GM12878 (cell line): ENCODE measurements around the gene POLR2F. TPM values are rescaled to one million over a fixed set of nuclear protein-coding genes. Genes with fewer than 3 reads are reported as not detected.

Experiments used
- ATAC-seq: fragments of 200-7000 bp; cut with Tn5 transposase; 3 replicates; pipeline ENCODE4 v1.9.1; 2020; ENCODE audit warnings: mild to moderate bottlenecking, moderate library complexity
- BruUV-seq: library from RNA; stranded (reverse); fragments of 400-500 nt; replicated peaks from 2 replicates; lab custom pipeline; 2021; lab: Mats Ljungman, UMichigan
- CTCF ChIA-PET: fragments of 300-600 bp; sonication (Branson Sonifier 250); formaldehyde crosslinking; extraction: SDS; loops from one replicate; lab custom pipeline; 2021; ENCODE audit warnings: inconsistent platforms; lab: Yijun Ruan, JAX
- POLR2A ChIA-PET: fragments of 350-600 bp; formaldehyde crosslinking; extraction: SDS; loops from one replicate; lab custom pipeline; 2021; ENCODE audit warnings: inconsistent platforms; lab: Charles Lee
- RAD21 ChIA-PET: fragments of 300-600 bp; sonication (Branson Sonifier 250); formaldehyde crosslinking; loops from one replicate; lab custom pipeline; 2023; ENCODE audit warnings: antibody characterized with exemption; ENCODE audit not compliant: unreplicated experiment; lab: Charles Lee
- SMC1A ChIA-PET: fragments of 300-600 bp; sonication (Branson Sonifier 250); formaldehyde crosslinking; loops from one replicate; lab custom pipeline; 2023; ENCODE audit not compliant: unreplicated experiment, uncharacterized antibody; lab: Charles Lee
- DNase-seq: peaks from one replicate; pipeline ENCODE4 v3.0.0-alpha.2; 2011; ENCODE audit warnings: low read depth, low spot score
- FAIRE-seq: peaks from 3 replicates; lab custom pipeline; 2011; peaks lifted over from hg19 to GRCh38; lab: Jason Lieb, UNC
- H2AFZ ChIP-seq: 2 replicates; pipeline ENCODE4 v1.6.0; 2011; ENCODE audit warnings: low read depth, low read length, control low read depth; ENCODE audit not compliant: control insufficient read depth
- H3K27ac ChIP-seq: 2 replicates; pipeline ENCODE4 v1.5.1; 2011; ENCODE audit warnings: control low read depth; ENCODE audit not compliant: control insufficient read depth, insufficient read depth
- H3K27me3 ChIP-seq, 2 experiments: replicated peaks in 1 of 2; 2 replicates each; pipeline versions ENCODE4 v1.6.0 to v1.6.1; 2011; ENCODE audit warnings: low read length in 1 of 2; ENCODE audit not compliant: control insufficient read depth in 2 of 2, insufficient read depth in 2 of 2
- H3K36me3 ChIP-seq, 2 experiments: 2 replicates each; pipeline ENCODE4 v1.5.1; 2011; ENCODE audit warnings: low read length in 1 of 2; ENCODE audit not compliant: control insufficient read depth in 2 of 2, insufficient read depth in 2 of 2
- H3K4me1 ChIP-seq: 2 replicates; pipeline ENCODE4 v1.6.1; 2011; ENCODE audit warnings: mild to moderate bottlenecking, low read length, moderate library complexity, mixed read lengths; ENCODE audit not compliant: control insufficient read depth, insufficient read depth
- H3K4me2 ChIP-seq: 2 replicates; pipeline ENCODE4 v1.6.0; 2011; ENCODE audit warnings: control low read depth; ENCODE audit not compliant: control insufficient read depth, insufficient read depth
- H3K4me3 ChIP-seq: fragments of 200-600 bp; sonication (generic); 2 replicates; pipeline ENCODE4 v1.5.1; 2016
- H3K79me2 ChIP-seq: 2 replicates; pipeline ENCODE4 v1.6.0; 2011; ENCODE audit warnings: low read length; ENCODE audit not compliant: control insufficient read depth, insufficient read depth
- H3K9ac ChIP-seq: 2 replicates; pipeline ENCODE4 v1.8.0; 2011; ENCODE audit warnings: low read length, control low read depth, mixed read lengths; ENCODE audit not compliant: control insufficient read depth, insufficient read depth
- H3K9me3 ChIP-seq: replicated peaks from 3 replicates; pipeline ENCODE4 v1.5.1; 2011; ENCODE audit warnings: mild to moderate bottlenecking, low read length; ENCODE audit not compliant: control insufficient read depth, insufficient read depth
- H4K20me1 ChIP-seq: 2 replicates; pipeline ENCODE4 v1.6.0; 2011; ENCODE audit not compliant: control insufficient read depth, insufficient read depth
- SMC3 ChIP-seq: IDR thresholded peaks from 2 replicates; pipeline ENCODE4 v1.6.1; 2011; ENCODE audit warnings: low read length, improper control_type of control experiment, borderline replicate concordance
- TCF12 ChIP-seq: IDR thresholded peaks from 2 replicates; pipeline ENCODE4 v1.6.1; 2011; ENCODE audit warnings: low read depth, mild to moderate bottlenecking, low read length
- ZNF207 ChIP-seq: fragments of 450-650 bp; IDR thresholded peaks from 2 replicates; pipeline ENCODE4 v1.6.1; 2014; ENCODE audit warnings: antibody characterized with exemption, mild to moderate bottlenecking, borderline replicate concordance
- WGBS: methylation state at CpG from one replicate; pipeline ENCODE4 v1.1.6; 2016; ENCODE audit warnings: low lambda C conversion rate; ENCODE audit not compliant: insufficient replicate concordance, insufficient coverage; ENCODE audit errors: missing lambda C conversion rate; 5-methylcytosine and 5-hydroxymethylcytosine counted together
- in situ Hi-C: fragments of 300-500 bp; cut with MboI; formaldehyde crosslinking; loops from 9 replicates; pipeline ENCODE4 v1.14.3; 2018; ENCODE audit warnings: mixed read lengths
- intact Hi-C: fragments of 100-400 bp; cut with micrococcal nuclease; formaldehyde crosslinking; loops from one replicate; pipeline ENCODE4 v1.14.2; 2022; ENCODE audit not compliant: unreplicated experiment
- microRNA-seq: library from miRNA; unstranded; fragments of <30 nt; microRNA quantifications from one replicate; pipeline ENCODE4, GENCODE V29; 2018
- polyA plus RNA-seq, 11 experiments: library from polyadenylated mRNA; depleted of rRNA in 4 of 11; unstranded in 6 of 11; stranded (reverse) in 5 of 11; fragments of >200 nt; fragmentation: Nextera tagmentation in 4 of 11; fragmentation: Illumina TruSeq in 1 of 11; extraction: Ambion mirVana in 4 of 11; extraction: Trizol in 1 of 11; gene quantifications; 1 replicate in 1 of 11; 2 replicates in 10 of 11; pipeline versions ENCODE4 v1.2.1 to v1.2.3, GENCODE V29; 2011 to 2016; ENCODE audit warnings: inconsistent platforms in 2 of 11, missing spikeins in 2 of 11, low read depth in 1 of 11
- total RNA-seq, 4 experiments: library from RNA; depleted of rRNA in 3 of 4; stranded (reverse); fragments of >200 nt in 3 of 4; fragmentation: Illumina TruSeq in 1 of 4; extraction: Trizol in 1 of 4; gene quantifications; 2 replicates each; pipeline versions ENCODE4 v1.2.1 to v1.2.3, GENCODE V29; 2013 to 2021

POLR2F gene
- total and polyA plus RNA-seq, 10 of the 15 experiments (the other 5 are each of a cell fraction or from before 2014, with no cell fraction given) = 71.9 to 218 (median 100.0) TPM

- Histone ChIP-seq H3K9me3 (no peaks in the 10 kb centered on the region), H2AFZ (no peak overlapping the region), H3K4me2 (no peak overlapping the region), H4K20me1 (no peaks in the 10 kb centered on the region), H3K36me3 (no peaks in the 10 kb centered on the region), H3K27ac (no peak overlapping the region), H3K4me1 (no peaks in the 10 kb centered on the region), H3K9ac (no peak overlapping the region), H3K4me3 (no peak overlapping the region), H3K27me3 (0 out of 4 replicates have a peak, but pooled peaks cover 0 to 2% of the 10 kb centered on the region in 2 experiments), H3K79me2 (no peaks in the 10 kb centered on the region)
- POLR2A ChIA-PET = no interaction called here
- no TSS peak for BruUV-seq
- DNase-seq = no peak
- no peak for ATAC-seq
- SMC1A ChIA-PET = no interaction called here
- RAD21 ChIA-PET = no interaction called here
- CTCF ChIA-PET = no interaction called here
- TF ChIP-seq ZNF207 (no peak), SMC3 (no peak), TCF12 (no peak)
- no peak for FAIRE-seq
- intact Hi-C loops (no loop called here), in situ Hi-C loops (no loop called here)
- 35% methylated on average over 12 of the region's 12 CpGs for WGBS
Measured at GRCh38 chr22:38017939-38018885, 64.7 kb downstream of the POLR2F start.

Small RNA genes within 50 kb of the gene (microRNA-seq; reads per million reads assigned to microRNA genes)
- gene MIR4534 = not detected
- 3.8 reads per million, percentile 22 among the genes with 10 or more reads in this experiment for gene MIR6820

Other genes with a start within 250 kb of the POLR2F start
Only the 7 nearest of the 12 such genes appear.
- not detected in 2 replicates for gene GALR3, start 130.3 kb upstream of the POLR2F start, total RNA-seq (2014; rRNA removed)
- not detected in 2 replicates for gene GALR3, start 130.3 kb upstream of the POLR2F start, total RNA-seq (2014; rRNA removed; fragmentation: Illumina TruSeq; extraction: Trizol)
- not detected in 2 replicates for gene GALR3, start 130.3 kb upstream of the POLR2F start, total RNA-seq (2021)
- gene GALR3, start 130.3 kb upstream of the POLR2F start, polyA plus RNA-seq (2011; rRNA removed) = not detected in 2 replicates
- not detected in 2 replicates for gene GALR3, start 130.3 kb upstream of the POLR2F start, polyA plus RNA-seq (2014; fragmentation: Illumina TruSeq; extraction: Trizol)
- gene GALR3, start 130.3 kb upstream of the POLR2F start, polyA plus RNA-seq (2014; fragmentation: Nextera tagmentation; extraction: Ambion mirVana) = not detected
- gene GALR3, start 130.3 kb upstream of the POLR2F start, polyA plus RNA-seq (2014; rRNA removed) = not detected in 2 replicates
- gene GALR3, start 130.3 kb upstream of the POLR2F start, polyA plus RNA-seq (2016; fragmentation: Nextera tagmentation; extraction: Ambion mirVana) = not detected
- gene ANKRD54, start 109.4 kb upstream of the POLR2F start, total RNA-seq (2014; rRNA removed) = 19.0 and 19.1 TPM in 2 replicates
- gene ANKRD54, start 109.4 kb upstream of the POLR2F start, total RNA-seq (2014; rRNA removed; fragmentation: Illumina TruSeq; extraction: Trizol) = 12.6 and 13.4 TPM in 2 replicates
- 15.8 and 18.3 TPM in 2 replicates for gene ANKRD54, start 109.4 kb upstream of the POLR2F start, total RNA-seq (2021)
- gene ANKRD54, start 109.4 kb upstream of the POLR2F start, polyA plus RNA-seq (2011; rRNA removed) = 7.5 and 13.7 TPM in 2 replicates
- gene ANKRD54, start 109.4 kb upstream of the POLR2F start, polyA plus RNA-seq (2014; fragmentation: Illumina TruSeq; extraction: Trizol) = 10.1 and 13.9 TPM in 2 replicates
- 1 to 10 TPM; 5.8 to 9.7 TPM for gene ANKRD54, start 109.4 kb upstream of the POLR2F start, polyA plus RNA-seq (2014; fragmentation: Nextera tagmentation; extraction: Ambion mirVana)
- 21.7 and 22.0 TPM in 2 replicates for gene ANKRD54, start 109.4 kb upstream of the POLR2F start, polyA plus RNA-seq (2014; rRNA removed)
- 10 to 100 TPM; 25.3 to 31.6 TPM for gene ANKRD54, start 109.4 kb upstream of the POLR2F start, polyA plus RNA-seq (2016; fragmentation: Nextera tagmentation; extraction: Ambion mirVana)
- 624 and 646 TPM in 2 replicates for gene EIF3L, start 104.3 kb upstream of the POLR2F start, total RNA-seq (2014; rRNA removed)
- gene EIF3L, start 104.3 kb upstream of the POLR2F start, total RNA-seq (2014; rRNA removed; fragmentation: Illumina TruSeq; extraction: Trizol) = 493 and 525 TPM in 2 replicates
- 593 and 613 TPM in 2 replicates for gene EIF3L, start 104.3 kb upstream of the POLR2F start, total RNA-seq (2021)
- gene EIF3L, start 104.3 kb upstream of the POLR2F start, polyA plus RNA-seq (2011; rRNA removed) = 1,037 and 1,269 TPM in 2 replicates
- gene EIF3L, start 104.3 kb upstream of the POLR2F start, polyA plus RNA-seq (2014; fragmentation: Illumina TruSeq; extraction: Trizol) = 783 and 881 TPM in 2 replicates
- 100 to 1,000 TPM; 521 to 732 TPM for gene EIF3L, start 104.3 kb upstream of the POLR2F start, polyA plus RNA-seq (2014; fragmentation: Nextera tagmentation; extraction: Ambion mirVana)
- 613 and 643 TPM in 2 replicates for gene EIF3L, start 104.3 kb upstream of the POLR2F start, polyA plus RNA-seq (2014; rRNA removed)
- gene EIF3L, start 104.3 kb upstream of the POLR2F start, polyA plus RNA-seq (2016; fragmentation: Nextera tagmentation; extraction: Ambion mirVana) = 100 to 1,000 TPM; 294 to 302 TPM
- gene MICALL1, start 47.4 kb upstream of the POLR2F start, total RNA-seq (2014; rRNA removed) = 11.6 and 15.0 TPM in 2 replicates
- gene MICALL1, start 47.4 kb upstream of the POLR2F start, total RNA-seq (2014; rRNA removed; fragmentation: Illumina TruSeq; extraction: Trizol) = 8.6 and 8.8 TPM in 2 replicates
- gene MICALL1, start 47.4 kb upstream of the POLR2F start, total RNA-seq (2021) = 26.0 and 30.7 TPM in 2 replicates
- gene MICALL1, start 47.4 kb upstream of the POLR2F start, polyA plus RNA-seq (2011; rRNA removed) = 3.4 and 6.3 TPM in 2 replicates
- 7.7 and 12.5 TPM in 2 replicates for gene MICALL1, start 47.4 kb upstream of the POLR2F start, polyA plus RNA-seq (2014; fragmentation: Illumina TruSeq; extraction: Trizol)
- 1 to 10 TPM in 1 of 2 experiments, under 1 TPM in 1; 0.72 to 2.0 TPM for gene MICALL1, start 47.4 kb upstream of the POLR2F start, polyA plus RNA-seq (2014; fragmentation: Nextera tagmentation; extraction: Ambion mirVana)
- gene MICALL1, start 47.4 kb upstream of the POLR2F start, polyA plus RNA-seq (2014; rRNA removed) = 12.2 and 15.8 TPM in 2 replicates
- 1 to 10 TPM; 2.5 to 6.9 TPM for gene MICALL1, start 47.4 kb upstream of the POLR2F start, polyA plus RNA-seq (2016; fragmentation: Nextera tagmentation; extraction: Ambion mirVana)
- gene C22orf23, start 98 bp upstream of the POLR2F start, total RNA-seq (2014; rRNA removed) = 0.11 TPM in 1 of 2 replicates, not detected in the other
- 0.14 TPM in 1 of 2 replicates, not detected in the other for gene C22orf23, start 98 bp upstream of the POLR2F start, total RNA-seq (2014; rRNA removed; fragmentation: Illumina TruSeq; extraction: Trizol)
- gene C22orf23, start 98 bp upstream of the POLR2F start, total RNA-seq (2021) = not detected in 2 replicates
- gene C22orf23, start 98 bp upstream of the POLR2F start, polyA plus RNA-seq (2011; rRNA removed) = 0.10 and 0.17 TPM in 2 replicates
- gene C22orf23, start 98 bp upstream of the POLR2F start, polyA plus RNA-seq (2014; fragmentation: Illumina TruSeq; extraction: Trizol) = 0.04 TPM in 1 of 2 replicates, not detected in the other
- gene C22orf23, start 98 bp upstream of the POLR2F start, polyA plus RNA-seq (2014; fragmentation: Nextera tagmentation; extraction: Ambion mirVana) = not detected
- gene C22orf23, start 98 bp upstream of the POLR2F start, polyA plus RNA-seq (2014; rRNA removed) = 0.11 TPM in 1 of 2 replicates, not detected in the other
- gene C22orf23, start 98 bp upstream of the POLR2F start, polyA plus RNA-seq (2016; fragmentation: Nextera tagmentation; extraction: Ambion mirVana) = under 1 TPM; 0.11 to 0.38 TPM
- not detected in 2 replicates for gene SOX10, start 30.9 kb downstream of the POLR2F start, total RNA-seq (2014; rRNA removed)
- gene SOX10, start 30.9 kb downstream of the POLR2F start, total RNA-seq (2014; rRNA removed; fragmentation: Illumina TruSeq; extraction: Trizol) = not detected in 2 replicates
- not detected in 2 replicates for gene SOX10, start 30.9 kb downstream of the POLR2F start, total RNA-seq (2021)
- gene SOX10, start 30.9 kb downstream of the POLR2F start, polyA plus RNA-seq (2011; rRNA removed) = not detected in 2 replicates
- not detected in 2 replicates for gene SOX10, start 30.9 kb downstream of the POLR2F start, polyA plus RNA-seq (2014; fragmentation: Illumina TruSeq; extraction: Trizol)
- not detected for gene SOX10, start 30.9 kb downstream of the POLR2F start, polyA plus RNA-seq (2014; fragmentation: Nextera tagmentation; extraction: Ambion mirVana)
- not detected in 2 replicates for gene SOX10, start 30.9 kb downstream of the POLR2F start, polyA plus RNA-seq (2014; rRNA removed)
- gene SOX10, start 30.9 kb downstream of the POLR2F start, polyA plus RNA-seq (2016; fragmentation: Nextera tagmentation; extraction: Ambion mirVana) = under 1 TPM in 1 of 2 experiments, not detected in 1; 0.05 TPM
- 12.6 and 13.7 TPM in 2 replicates for gene PICK1, start 103.7 kb downstream of the POLR2F start, total RNA-seq (2014; rRNA removed)
- gene PICK1, start 103.7 kb downstream of the POLR2F start, total RNA-seq (2014; rRNA removed; fragmentation: Illumina TruSeq; extraction: Trizol) = 7.8 and 10.5 TPM in 2 replicates
- gene PICK1, start 103.7 kb downstream of the POLR2F start, total RNA-seq (2021) = 11.6 and 15.9 TPM in 2 replicates
- 8.7 and 14.4 TPM in 2 replicates for gene PICK1, start 103.7 kb downstream of the POLR2F start, polyA plus RNA-seq (2011; rRNA removed)
- gene PICK1, start 103.7 kb downstream of the POLR2F start, polyA plus RNA-seq (2014; fragmentation: Illumina TruSeq; extraction: Trizol) = 6.7 and 10.4 TPM in 2 replicates
- gene PICK1, start 103.7 kb downstream of the POLR2F start, polyA plus RNA-seq (2014; fragmentation: Nextera tagmentation; extraction: Ambion mirVana) = under 1 TPM; 0.07 to 0.84 TPM
- gene PICK1, start 103.7 kb downstream of the POLR2F start, polyA plus RNA-seq (2014; rRNA removed) = 14.8 and 19.2 TPM in 2 replicates
- 10 to 100 TPM; 10.6 to 11.3 TPM for gene PICK1, start 103.7 kb downstream of the POLR2F start, polyA plus RNA-seq (2016; fragmentation: Nextera tagmentation; extraction: Ambion mirVana)